GF-D8 (cell line): ENCODE results near the gene GNAS-AS1.

ENCODE experiments used
- DNase-seq: peaks from one replicate; lab custom pipeline; 2025; lab: John Stamatoyannopoulos, UW

GNAS-AS1 gene

DNA sequence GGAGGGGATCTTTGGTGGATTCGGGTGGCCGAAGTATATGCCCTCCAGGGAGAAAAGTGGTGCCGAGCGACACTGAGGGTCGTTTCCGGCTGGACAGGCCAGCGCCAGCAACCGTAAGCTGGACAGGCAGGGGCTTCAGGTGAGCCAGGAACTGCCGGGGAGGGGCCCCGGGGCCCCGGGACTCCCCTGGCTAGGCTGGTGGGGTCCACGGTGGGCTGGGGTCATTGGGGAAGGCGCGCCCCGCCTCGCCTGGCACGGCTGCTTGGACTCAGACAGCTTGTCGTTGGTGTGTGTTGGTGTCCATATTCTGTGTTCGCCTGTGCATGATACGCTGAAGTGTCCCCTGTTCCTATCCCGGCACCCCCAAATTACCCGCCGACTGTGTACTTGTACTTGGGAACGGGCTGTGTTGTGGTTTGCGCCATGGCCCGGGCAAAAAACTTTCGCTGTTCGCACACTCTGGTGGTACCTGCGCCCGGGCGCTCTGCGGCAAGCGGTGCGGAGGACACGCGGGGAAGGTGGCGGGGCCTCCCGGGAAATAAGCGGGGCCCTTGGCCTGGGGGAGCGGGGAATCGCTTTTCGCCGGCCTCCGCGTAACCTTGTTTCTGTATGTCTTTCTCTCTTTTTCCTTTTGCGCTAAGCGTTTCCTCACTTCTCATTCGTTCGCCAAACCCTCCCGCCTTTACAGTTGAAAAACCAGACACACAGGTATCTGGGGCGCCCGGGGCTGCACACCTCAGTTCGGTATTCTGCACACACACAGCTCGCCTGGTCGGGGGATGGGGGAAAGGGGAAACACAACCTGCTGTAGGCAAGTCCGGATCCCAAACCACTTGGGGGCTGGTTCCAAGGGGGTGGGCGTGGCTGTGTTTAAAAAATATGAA is 5.0 kb upstream of the GNAS-AS1 start:
- no peak for DNase-seq

DNA sequence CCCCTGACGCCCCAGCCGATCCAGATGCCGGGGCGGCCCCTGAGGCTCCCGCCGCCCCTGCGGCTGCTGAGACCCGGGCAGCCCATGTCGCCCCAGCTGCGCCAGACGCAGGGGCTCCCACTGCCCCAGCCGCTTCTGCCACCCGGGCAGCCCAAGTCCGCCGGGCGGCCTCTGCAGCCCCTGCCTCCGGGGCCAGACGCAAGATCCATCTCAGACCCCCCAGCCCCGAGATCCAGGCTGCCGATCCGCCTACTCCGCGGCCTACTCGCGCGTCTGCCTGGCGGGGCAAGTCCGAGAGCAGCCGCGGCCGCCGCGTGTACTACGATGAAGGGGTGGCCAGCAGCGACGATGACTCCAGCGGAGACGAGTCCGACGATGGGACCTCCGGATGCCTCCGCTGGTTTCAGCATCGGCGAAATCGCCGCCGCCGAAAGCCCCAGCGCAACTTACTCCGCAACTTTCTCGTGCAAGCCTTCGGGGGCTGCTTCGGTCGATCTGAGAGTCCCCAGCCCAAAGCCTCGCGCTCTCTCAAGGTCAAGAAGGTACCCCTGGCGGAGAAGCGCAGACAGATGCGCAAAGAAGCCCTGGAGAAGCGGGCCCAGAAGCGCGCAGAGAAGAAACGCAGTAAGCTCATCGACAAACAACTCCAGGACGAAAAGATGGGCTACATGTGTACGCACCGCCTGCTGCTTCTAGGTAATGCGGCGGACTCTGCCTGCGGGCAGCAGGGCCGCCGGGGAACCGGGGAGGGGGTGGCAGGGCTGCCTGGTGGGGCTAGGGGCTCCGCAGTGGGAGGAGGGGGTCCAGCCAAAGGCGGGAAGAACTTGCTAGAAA is 4.2 kb upstream of the GNAS-AS1 start:
- DNase-seq: no peak

DNA sequence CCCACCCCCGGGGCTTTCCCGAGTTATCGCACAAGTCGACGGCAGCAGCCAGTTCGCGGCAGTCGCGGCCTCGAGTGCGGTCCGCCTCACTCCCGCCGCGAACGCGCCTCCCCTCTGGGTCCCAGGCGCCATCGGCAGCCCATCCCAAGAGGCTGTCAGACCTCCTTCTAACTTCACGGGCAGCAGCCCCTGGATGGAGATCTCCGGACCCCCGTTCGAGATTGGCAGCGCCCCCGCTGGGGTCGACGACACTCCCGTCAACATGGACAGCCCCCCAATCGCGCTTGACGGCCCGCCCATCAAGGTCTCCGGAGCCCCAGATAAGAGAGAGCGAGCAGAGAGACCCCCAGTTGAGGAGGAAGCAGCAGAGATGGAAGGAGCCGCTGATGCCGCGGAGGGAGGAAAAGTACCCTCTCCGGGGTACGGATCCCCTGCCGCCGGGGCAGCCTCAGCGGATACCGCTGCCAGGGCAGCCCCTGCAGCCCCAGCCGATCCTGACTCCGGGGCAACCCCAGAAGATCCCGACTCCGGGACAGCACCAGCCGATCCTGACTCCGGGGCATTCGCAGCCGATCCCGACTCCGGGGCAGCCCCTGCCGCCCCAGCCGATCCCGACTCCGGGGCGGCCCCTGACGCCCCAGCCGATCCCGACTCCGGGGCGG is 3.4 kb upstream of the GNAS-AS1 start:
- no peak for DNase-seq

DNA sequence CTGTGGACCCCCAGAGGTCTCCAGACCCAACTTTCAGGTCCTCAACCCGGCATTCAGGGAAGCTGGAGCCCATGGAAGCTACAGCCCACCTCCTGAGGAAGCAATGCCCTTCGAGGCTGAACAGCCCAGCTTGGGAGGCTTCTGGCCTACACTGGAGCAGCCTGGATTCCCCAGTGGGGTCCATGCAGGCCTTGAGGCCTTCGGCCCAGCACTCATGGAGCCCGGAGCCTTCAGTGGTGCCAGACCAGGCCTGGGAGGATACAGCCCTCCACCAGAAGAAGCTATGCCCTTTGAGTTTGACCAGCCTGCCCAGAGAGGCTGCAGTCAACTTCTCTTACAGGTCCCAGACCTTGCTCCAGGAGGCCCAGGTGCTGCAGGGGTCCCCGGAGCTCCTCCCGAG is 2.8 kb upstream of the GNAS-AS1 start:
- no peak for DNase-seq

DNA sequence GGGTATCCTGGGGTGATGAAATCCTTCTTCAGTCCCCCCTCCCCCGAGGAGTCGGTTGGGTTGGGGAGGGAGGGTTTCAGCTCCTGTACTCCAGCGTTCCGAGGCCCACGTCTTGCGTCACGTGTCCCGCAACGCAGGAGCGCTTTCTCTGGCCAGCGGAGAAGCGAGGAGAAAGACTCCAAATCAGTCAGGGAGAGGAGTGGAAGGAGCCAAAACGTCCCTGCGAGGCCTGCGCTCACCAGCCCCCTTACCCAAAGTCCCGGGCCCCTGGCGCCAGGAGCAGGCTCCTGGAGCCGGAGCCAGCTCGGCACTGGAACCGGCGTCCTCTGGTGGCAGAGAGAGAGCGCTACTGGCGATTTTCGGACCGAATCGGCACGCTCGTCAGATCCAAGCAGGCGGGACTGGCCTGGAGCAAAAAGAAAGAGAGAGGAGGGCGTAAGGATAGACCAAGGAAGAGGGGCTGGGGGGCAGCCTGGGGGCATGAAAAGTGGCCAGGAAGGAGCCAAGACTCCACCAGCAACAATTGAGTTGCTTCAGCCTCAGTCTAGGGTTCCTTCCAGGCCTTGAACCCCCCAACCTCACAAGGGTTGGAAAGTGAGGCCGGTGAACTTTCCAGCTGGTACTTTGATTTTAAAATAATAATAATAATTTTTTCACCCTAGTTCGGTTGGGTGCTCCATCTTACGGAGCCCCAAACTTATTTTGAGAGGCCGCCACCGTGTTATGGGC is 2.0 kb upstream of the GNAS-AS1 start, which contains the start of gene GNAS:
Gene GNAS (plus strand): TSS at position 174 of the 729 bp plus-strand sequence.
- no peak for DNase-seq

DNA sequence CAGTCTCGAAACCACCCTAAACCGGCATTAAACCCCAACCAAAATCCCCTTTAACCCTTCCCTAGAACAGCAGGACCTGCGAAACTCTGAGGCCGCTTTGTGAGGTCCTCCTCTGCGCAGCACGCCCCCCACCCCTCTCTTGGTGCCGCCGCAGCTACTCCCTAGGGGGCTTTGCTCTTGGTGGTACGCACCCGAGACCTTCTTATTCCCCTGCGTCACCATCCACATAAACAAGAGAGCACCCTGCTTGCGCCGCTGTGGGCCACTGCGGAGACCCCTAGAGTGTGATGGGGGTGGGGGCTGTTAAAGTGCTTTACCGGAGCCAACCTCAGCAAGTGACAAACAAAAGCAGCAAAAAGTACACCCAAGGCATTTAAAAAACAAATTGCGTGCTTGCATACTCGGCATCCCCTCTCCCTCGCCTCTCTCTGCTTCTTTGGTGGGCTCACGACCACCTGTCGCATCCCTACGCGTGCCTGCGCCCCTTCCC is 1.3 kb upstream of the GNAS-AS1 start:
- DNase-seq: no peak

DNA sequence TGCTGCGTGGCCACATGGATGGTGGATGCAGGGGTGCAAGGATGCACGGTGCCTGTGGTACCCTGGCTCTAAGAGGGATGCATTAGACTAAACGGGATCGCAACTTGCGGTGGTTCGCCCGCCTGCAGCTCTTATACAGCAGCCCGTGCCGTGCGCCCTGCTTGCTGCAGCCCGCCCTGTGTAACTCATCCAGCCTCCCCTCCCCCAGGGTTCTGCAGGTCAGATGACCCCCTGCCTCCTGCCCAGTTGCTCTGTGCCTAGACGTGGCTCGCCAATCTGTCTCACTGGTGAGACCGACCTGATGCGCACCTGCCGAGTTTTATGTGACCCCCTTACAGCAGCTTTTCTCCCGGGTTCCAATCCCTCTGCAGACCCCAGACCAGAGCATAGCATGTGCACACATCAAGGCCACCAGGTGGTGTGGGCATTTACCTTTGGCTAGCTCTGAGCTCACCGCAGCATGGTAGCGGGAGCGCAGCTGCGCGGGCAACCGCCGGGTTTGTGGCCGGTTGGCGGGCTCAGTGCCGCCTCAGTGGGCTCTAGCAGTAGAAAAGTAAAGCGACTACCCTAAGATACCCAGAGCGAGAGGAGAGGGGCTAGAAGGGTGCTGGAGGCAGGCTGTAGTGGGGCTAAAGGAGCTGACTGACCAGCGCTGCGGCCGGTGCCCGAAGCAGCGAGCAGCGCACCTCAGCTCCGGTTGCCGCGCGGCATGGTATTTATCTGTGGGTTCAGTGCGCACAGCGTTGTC is 693 bp upstream of the GNAS-AS1 start:
- no peak for DNase-seq

DNA sequence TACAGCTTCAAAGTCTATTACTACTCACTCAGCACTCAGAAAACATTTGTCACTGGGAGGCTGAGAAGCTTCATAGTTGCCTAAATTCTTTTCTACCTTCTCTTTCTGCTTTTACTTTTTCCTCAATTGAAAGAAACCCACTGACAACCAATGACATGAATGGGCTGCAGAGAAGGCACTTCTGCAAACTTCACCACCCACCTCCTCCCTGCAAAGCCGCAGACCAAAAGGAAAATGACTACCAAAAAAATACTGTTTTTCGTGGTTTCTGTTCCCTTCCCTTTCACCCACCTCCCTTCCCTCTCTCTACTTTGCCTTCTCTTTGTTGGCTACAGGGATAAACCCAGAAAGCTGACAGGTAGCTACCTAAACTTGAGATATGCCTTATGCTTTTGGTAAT is 3.2 kb downstream of the GNAS-AS1 start:
- DNase-seq: no peak

DNA sequence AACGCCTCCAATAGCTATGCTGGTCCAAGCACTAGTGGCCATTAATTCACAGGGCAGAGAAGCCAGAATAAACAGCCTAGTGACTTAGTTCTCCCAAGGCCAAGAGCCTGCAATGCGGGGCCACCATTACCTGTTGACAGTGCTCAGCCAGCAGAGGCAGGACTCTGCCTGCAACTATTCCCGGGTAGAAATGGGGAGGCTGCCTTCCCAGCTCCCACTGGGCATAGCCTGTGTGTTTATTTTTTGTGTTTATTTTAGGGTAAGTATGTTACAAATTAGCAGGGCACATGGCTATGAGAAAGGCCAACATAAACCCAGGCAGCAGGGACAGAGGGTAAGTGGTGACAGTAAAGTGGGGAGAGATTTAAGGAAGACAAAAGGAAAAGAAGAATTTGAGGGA is 5.0 kb downstream of the GNAS-AS1 start:
- DNase-seq: no peak

DNA sequence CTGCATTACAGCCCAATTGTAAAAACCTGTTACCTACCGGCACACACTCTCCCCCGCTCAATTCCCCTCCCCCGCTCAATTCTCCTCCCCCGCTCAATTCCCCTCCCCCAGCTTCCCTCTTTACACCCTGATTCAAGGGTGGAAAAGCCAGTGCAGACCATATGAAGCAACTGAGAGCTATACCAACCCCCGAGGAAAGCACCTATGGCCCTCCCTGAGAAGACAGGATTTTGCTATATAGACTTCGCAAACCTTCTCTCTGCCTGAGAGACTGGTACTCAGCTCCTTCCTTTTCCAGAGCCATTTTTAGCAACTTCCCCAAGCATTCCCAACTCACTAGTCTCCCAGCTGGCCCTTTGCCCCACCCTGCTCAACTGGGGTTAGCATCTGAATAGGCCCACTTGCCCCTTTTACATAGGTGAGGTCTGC is 7.6 kb downstream of the GNAS-AS1 start:
- no peak for DNase-seq

DNA sequence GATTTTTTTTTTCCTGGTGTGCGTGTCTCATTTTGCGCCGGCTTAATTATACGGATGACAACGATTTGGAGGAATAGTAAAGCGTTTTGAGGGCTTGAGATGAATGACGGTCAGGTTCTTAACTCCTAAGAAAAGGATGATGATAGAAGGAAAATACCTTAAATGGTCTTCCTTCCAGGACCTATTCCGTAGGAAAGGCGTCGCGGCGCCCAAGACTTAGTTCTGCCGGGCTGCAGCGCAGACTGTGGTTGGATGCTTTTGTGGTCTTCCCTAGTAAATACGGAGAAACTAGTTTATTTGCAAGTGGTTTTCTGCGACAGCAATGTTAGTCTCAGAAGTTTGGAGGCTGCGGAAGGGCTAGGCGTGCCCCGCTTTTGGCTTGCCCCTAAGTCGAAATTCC is 8.4 kb downstream of the GNAS-AS1 start:
- no peak for DNase-seq

DNA sequence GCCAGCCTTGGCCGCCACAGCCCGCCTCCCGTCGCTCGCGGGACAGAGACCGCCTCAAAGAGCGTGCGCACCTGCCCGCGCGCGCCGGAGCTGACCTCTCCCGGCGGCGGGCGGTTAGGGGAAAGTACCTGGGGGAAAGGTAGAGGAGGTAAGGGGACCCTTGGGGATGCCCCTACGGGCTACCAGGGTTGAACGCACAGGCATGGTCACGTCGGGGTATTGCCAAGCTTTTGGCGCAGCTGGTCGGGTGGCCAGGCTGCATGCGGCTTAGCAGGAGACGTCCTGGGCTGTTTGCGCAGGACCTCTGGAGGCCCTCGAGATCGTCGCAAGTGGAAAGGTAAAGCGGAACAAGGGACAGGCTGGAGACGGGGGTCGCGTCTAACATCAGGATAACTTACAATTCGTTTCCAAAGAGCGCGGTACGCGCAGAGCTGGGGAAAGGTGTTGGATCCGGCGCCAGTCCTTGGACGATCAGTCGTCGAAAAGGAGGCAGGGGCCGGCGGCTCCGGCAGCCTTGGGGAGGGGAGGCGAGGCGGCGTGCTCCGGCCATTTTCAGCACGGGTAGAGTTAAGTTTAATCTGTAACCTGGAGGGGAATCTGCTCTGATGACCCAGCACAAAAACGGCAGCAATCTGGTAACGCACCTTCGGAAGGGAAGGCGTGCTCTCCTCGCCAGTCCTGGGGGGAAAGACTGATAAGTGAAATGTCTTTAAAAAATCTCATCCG is 9.0 kb downstream of the GNAS-AS1 start:
- no peak for DNase-seq

DNA sequence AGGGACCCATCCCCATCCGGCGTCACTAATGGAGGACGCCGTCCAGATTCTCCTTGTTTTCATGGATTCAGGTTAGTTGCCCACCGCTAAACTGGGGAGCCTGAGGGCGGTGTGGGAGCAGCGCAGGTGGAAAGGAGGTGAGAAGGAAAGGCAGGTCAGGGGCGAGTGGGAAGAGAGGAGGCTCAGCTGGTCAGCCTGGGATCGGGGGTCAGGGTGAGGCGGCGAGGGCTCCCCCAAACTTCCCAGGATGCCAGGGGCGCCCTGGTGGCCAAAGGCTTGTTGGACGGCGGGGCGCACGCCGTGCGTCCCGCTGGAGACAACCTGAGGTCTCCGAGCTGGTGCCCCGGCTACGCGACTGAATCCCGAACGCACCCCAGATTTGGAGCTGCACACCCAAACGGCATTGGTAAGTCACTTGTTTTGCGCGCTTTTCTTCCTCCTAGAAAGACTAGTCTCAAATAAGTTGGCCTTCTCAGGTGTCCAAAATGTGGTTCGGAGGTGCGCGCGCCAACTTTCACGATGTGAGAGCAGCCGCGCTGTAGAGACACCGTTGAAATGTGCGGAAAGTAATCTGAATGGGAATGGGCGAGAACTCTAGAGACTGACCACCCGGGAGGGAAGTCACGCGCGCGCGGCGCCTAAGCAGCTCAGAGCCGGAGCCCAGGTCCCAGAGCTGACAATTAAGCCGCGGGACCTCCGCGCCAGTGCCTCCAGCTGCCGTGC is 9.7 kb downstream of the GNAS-AS1 start:
- no peak for DNase-seq

DNA sequence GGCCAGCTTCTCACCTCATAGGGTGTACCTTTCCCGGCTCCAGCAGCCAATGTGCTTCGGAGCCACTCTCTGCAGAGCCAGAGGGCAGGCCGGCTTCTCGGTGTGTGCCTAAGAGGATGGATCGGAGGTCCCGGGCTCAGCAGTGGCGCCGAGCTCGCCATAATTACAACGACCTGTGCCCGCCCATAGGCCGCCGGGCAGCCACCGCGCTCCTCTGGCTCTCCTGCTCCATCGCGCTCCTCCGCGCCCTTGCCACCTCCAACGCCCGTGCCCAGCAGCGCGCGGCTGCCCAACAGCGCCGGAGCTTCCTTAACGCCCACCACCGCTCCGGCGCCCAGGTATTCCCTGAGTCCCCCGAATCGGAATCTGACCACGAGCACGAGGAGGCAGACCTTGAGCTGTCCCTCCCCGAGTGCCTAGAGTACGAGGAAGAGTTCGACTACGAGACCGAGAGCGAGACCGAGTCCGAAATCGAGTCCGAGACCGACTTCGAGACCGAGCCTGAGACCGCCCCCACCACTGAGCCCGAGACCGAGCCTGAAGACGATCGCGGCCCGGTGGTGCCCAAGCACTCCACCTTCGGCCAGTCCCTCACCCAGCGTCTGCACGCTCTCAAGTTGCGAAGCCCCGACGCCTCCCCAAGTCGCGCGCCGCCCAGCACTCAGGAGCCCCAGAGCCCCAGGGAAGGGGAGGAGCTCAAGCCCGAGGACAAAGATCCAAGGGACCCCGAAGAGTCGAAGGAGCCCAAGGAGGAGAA is 10.5 kb downstream of the GNAS-AS1 start:
- DNase-seq: no peak

DNA sequence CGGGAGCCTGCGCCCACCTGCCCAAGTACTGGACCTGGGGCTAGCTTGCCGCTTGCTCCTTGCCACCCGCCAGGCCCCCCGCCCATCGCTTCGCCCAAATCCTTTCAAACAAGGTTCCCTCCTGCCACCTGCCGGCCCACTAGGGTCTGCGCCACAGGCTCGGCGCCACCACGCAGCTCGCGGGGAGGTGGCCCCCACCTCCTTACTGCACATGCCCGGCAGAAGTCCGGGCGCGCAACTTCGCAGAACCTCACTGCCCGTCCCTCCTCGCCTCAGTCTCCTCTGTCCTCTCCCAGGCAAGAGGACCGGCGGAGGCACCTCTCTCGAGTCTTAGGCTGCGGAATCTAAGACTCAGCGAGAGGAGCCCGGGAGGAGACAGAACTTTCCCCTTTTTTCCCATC is 11.2 kb downstream of the GNAS-AS1 start:
- no peak for DNase-seq

DNA sequence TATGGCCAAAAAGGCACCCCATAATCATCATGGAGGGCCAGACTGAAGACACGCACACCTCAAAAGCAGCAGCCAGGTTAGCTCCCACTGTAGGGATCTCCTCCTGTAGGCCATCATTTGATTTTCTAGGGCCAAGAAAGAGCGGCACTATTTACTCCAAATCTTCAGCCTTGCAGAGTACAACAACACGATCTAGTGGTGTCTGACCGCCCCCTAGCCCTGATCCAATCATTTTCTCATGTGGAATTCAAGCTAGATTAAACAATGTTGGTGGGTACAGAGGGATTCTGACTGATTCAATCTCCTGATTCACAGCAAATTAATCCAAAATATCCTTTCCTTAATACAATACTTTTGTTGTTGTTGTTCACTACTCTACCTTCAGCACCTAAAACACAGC is 12.5 kb downstream of the GNAS-AS1 start:
- no peak for DNase-seq

DNA sequence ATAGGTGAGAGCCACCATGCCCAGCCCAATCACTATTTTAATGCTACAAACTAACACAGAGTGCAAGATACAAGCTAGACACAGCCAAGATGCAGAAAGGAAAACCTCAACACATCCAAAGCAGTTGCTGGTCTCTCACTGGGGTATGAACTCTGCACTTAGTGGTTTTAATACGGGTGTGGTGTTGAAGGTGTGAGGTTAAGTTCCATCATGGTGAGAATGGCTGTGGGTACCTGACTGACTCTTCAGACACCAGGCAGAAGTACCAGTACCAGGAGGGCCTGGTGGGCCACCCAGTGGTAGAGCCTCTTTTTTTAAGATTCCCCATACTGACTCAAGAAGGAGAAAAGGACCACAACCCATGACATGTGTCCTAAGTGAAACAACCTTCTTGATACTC is 13.0 kb downstream of the GNAS-AS1 start:
- no peak for DNase-seq

DNA sequence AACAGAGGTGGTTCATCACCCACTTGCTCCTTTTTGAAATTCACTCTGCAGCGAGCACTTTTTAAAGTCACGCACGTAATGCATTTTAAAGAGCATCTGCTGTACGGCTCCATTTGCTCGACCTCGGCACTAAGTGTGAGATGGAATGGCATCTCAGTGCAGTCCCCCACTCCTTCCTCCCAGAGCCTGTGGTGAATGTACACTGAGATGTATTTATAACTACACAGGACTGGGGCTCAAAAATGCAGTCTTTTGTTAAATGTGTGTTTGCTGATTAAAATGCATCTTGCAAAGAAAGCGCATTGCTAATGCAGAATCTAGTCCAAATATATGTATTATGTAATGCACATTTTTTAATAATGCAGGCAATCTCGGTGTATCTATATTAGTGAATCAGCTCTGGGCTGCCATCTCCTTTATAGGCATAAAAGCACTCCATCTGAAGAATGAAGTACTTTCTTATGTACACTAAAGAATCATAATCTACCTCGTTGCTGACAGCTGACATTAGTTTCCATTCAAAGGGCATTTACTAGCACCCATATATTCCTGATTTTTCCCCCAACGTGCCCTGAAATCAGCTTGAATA is 14.0 kb downstream of the GNAS-AS1 start:
- DNase-seq: no peak
